Activated T-helper 17 cell treated with anti-CD3 and anti-CD28 coated beads, Interleukin-2, amount 50 U/mL, for 72 hours (primary cell): ENCODE data around the gene ZNF675. TPM values are rescaled to one million over a fixed set of nuclear protein-coding genes. Genes with fewer than 3 reads are reported as not detected.

Source experiments
- total RNA-seq, 2 donors: library from RNA; stranded (reverse); gene quantifications; one replicate each; pipeline ENCODE4 v1.2.3, GENCODE V29; 2022

ZNF675 gene
- total RNA-seq, 2 donors from 2014 or later = 15.0 to 16.8 TPM

Other genes with a start within 250 kb of the ZNF675 start
- 1 to 10 TPM; 2.3 to 3.1 TPM for gene ZNF681, start 71.7 kb upstream of the ZNF675 start, total RNA-seq
- gene ZNF726, start 227.7 kb upstream of the ZNF675 start, total RNA-seq = 10 to 100 TPM; 12.4 to 13.4 TPM